Fibroblast of pulmonary artery (primary cell): ENCODE results near the gene TNNT2.

Experiments
- DNase-seq: peaks from one replicate; pipeline ENCODE4 v3.0.0-alpha.2; 2010; ENCODE audit warnings: low read depth
- H3K4me3 ChIP-seq: replicated peaks from 2 replicates; pipeline ENCODE4 v1.5.1; 2011; ENCODE audit warnings: low read depth, mild to moderate bottlenecking, control low read depth, low read length, moderate library complexity
- CTCF ChIP-seq: IDR thresholded peaks from 2 replicates; pipeline ENCODE4 v1.5.1; 2011; ENCODE audit warnings: mild to moderate bottlenecking, control low read depth, low read length, inconsistent platforms; ENCODE audit errors: missing control alignments

The TNNT2 gene

GRCh38 chr1:201321826-201322390 is 55.6 kb downstream of the TNNT2 start:
- no peak for DNase-seq
- TF ChIP-seq CTCF = no peak
- no peak overlapping the region for H3K4me3 ChIP-seq

GRCh38 chr1:201320168-201320788 is 57.2 kb downstream of the TNNT2 start:
- H3K4me3 ChIP-seq = no peak overlapping the region
- no peak for DNase-seq
- TF ChIP-seq CTCF = no peak

GRCh38 chr1:201319631-201320030 is 57.8 kb downstream of the TNNT2 start:
- TF ChIP-seq CTCF = no peak

GRCh38 chr1:201318504-201319340 is 58.8 kb downstream of the TNNT2 start:
- no peak for TF ChIP-seq CTCF
- H3K4me3 ChIP-seq = no peak overlapping the region
- no peak for DNase-seq

More at GRCh38 chr1:201319631-201320030, 57.8 kb downstream of the TNNT2 start:
- no peak for DNase-seq
- no peak overlapping the region for H3K4me3 ChIP-seq

GRCh38 chr1:201317551-201317950 is 59.9 kb downstream of the TNNT2 start:
- no peak for TF ChIP-seq CTCF
- DNase-seq = no peak
- H3K4me3 ChIP-seq = no peak overlapping the region

GRCh38 chr1:201316556-201316955 is 60.9 kb downstream of the TNNT2 start:
- no peak for DNase-seq
- no peak for TF ChIP-seq CTCF
- no peak overlapping the region for H3K4me3 ChIP-seq
